Parathyroid adenoma (tissue), 2 donors: ENCODE data around the gene GSTA5.
"Not testable (repeated sequence)": the region's sequence is repeated elsewhere in the genome, so short reads cannot be mapped to it uniquely, and the experiment has no call there.

ENCODE experiments used
- H2AFZ ChIP-seq: fragments of 300-600 bp; sonication (generic); one replicate; pipeline ENCODE4 v1.7.0; 2017; ENCODE audit warnings: antibody characterized with exemption, mild to moderate bottlenecking
- H3K27ac ChIP-seq: fragments of 300-600 bp; sonication (generic); one replicate; pipeline ENCODE4 v1.7.0; 2017
- H3K27me3 ChIP-seq: fragments of 300-600 bp; sonication (generic); one replicate; pipeline ENCODE4 v1.7.0; 2017; ENCODE audit warnings: low read length; ENCODE audit not compliant: control insufficient read depth, insufficient read depth
- H3K36me3 ChIP-seq: fragments of 300-600 bp; sonication (generic); one replicate; pipeline ENCODE4 v1.7.0; 2017; ENCODE audit warnings: low read length; ENCODE audit not compliant: control insufficient read depth, insufficient read depth
- H3K4me1 ChIP-seq: fragments of 300-600 bp; sonication (generic); one replicate; pipeline ENCODE4 v1.7.0; 2017; ENCODE audit warnings: control low read depth
- H3K4me2 ChIP-seq: fragments of 300-600 bp; sonication (generic); one replicate; pipeline ENCODE4 v1.7.0; 2017; ENCODE audit warnings: low read length
- H3K4me3 ChIP-seq: fragments of 300-600 bp; sonication (generic); one replicate; pipeline ENCODE4 v1.7.0; 2017; ENCODE audit warnings: low read depth, low read length
- H3K79me2 ChIP-seq: fragments of 300-600 bp; sonication (generic); one replicate; pipeline ENCODE4 v1.7.0; 2017; ENCODE audit warnings: control low read depth
- H3K9ac ChIP-seq: fragments of 300-600 bp; sonication (generic); one replicate; pipeline ENCODE4 v1.7.0; 2017; ENCODE audit warnings: mild to moderate bottlenecking
- H3K9me3 ChIP-seq: fragments of 300-600 bp; sonication (generic); one replicate; pipeline ENCODE4 v1.7.0; 2017; ENCODE audit warnings: low read length; ENCODE audit not compliant: control insufficient read depth
- TF ChIP-seq, protein P1 (sequence below): fragments of 300-600 bp; sonication (generic); IDR thresholded peaks from one replicate; pipeline ENCODE4 v1.7.0; 2017; ENCODE audit warnings: antibody characterized with exemption, mild to moderate bottlenecking
- donor health status: primary hyperparathyroidism.

Gene GSTA5

DNA sequence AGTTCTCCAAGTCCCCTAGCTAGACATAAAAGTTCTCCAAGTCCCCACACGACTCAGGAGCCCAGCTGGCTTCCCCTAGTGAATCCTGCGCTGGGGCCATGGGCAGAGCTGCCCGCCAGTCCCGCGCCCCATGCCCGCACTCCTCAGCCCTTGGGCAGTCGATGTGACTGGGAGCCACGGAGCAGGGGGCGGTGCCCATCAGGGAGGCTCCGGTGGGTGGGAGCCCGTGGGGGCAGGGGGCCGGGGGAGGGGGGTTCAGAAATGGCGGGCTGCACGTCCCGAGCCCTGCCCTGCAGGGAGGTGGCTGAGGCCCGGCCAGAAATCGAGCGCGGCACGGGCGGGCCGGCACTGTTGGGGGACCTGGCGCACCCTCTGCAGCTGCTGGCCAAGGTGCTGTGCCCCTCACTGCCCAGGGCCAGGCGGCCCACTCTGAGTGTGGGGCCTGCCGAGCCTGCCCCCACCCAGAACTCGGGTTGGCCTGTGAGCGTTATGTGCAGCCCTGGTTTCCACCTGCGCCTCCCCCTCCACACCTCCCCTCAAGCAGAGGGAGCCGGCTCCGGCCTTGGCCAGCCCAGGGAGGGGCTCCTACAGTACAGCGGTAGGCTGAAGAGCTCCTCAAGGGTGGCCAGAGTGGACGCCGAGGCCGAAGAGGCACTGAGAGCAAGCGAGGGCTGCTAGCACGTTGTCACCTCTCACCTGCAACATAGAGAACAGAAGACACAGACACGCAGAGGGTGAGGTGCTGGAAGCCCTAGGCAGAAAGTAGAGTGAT lies 11.4 kb downstream of the GSTA5 start:
- Histone ChIP-seq H3K27ac (no peak overlapping the region), H3K4me3 (no peak overlapping the region), H2AFZ (no peak overlapping the region), H3K27me3 (no peaks in the 10 kb centered on the region), H3K4me1 (no peaks in the 10 kb centered on the region), H3K9ac (no peak overlapping the region), H3K79me2 (no peaks in the 10 kb centered on the region), H3K4me2 (no peak overlapping the region), H3K36me3 (no peaks in the 10 kb centered on the region), H3K9me3 (no peaks in the 10 kb centered on the region)
- TF ChIP-seq, protein P1, sequence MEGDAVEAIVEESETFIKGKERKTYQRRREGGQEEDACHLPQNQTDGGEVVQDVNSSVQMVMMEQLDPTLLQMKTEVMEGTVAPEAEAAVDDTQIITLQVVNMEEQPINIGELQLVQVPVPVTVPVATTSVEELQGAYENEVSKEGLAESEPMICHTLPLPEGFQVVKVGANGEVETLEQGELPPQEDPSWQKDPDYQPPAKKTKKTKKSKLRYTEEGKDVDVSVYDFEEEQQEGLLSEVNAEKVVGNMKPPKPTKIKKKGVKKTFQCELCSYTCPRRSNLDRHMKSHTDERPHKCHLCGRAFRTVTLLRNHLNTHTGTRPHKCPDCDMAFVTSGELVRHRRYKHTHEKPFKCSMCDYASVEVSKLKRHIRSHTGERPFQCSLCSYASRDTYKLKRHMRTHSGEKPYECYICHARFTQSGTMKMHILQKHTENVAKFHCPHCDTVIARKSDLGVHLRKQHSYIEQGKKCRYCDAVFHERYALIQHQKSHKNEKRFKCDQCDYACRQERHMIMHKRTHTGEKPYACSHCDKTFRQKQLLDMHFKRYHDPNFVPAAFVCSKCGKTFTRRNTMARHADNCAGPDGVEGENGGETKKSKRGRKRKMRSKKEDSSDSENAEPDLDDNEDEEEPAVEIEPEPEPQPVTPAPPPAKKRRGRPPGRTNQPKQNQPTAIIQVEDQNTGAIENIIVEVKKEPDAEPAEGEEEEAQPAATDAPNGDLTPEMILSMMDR: no peak

DNA sequence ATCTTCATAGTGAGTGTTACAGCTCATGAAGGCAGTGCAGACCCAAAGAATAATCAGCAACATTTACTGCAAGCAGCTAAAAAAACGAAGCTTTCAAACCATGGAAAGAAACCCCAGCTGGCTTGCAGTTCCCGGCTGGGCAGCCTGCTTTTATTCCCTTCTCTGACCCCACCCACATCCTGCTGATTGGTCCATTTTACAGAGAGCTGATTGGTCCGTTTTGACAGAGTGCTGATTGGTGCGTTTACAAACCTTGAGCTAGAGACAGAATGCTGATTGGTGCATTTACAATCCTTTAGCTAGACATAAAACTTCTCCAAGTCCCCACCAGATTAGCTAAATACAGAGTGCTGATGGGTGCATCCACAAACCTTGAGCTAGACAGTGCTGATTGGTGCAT lies 12.0 kb downstream of the GSTA5 start:
- H3K27ac ChIP-seq, H3K79me2 ChIP-seq, H3K27me3 ChIP-seq, H3K4me2 ChIP-seq, H2AFZ ChIP-seq, H3K9me3 ChIP-seq, H3K36me3 ChIP-seq, H3K4me3 ChIP-seq, H3K4me1 ChIP-seq, H3K9ac ChIP-seq: not testable (repeated sequence)

DNA sequence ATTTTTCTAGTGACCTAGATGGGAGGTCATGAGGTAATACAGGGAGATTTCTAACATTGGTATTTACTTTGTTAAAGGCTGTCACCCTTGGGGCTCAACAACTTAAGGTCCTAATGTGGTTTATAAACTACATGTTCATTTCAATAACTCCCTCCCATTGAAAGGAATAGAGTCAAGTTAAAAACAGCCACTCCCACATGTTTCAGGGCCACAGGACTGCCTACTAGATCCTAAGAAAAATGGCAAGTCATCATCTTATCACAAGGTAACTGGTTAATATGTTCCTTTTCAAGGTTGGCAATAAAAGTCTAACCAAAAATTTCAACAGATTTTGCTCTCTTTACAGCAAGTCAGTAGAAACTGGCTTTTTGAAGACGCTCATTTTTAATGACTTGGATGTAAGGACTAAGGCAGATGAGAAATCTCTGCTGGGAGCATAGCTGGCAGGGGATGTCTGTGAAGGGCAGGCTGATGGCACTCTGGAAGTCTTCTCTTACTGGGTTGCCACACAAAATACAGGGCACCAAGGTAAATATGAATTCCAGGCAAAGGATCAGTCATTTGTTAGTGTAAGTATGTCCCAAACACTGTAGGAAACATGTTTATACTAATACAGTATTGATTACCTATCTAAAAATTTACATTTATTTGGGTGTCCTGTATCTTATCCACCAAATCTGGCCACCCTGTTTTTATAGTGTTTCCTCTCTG lies 13.4 kb downstream of the GSTA5 start:
- not testable (repeated sequence) for H3K4me2 ChIP-seq, H3K36me3 ChIP-seq, H3K9ac ChIP-seq, H3K4me3 ChIP-seq, H3K4me1 ChIP-seq, H3K27me3 ChIP-seq, H3K79me2 ChIP-seq, H3K27ac ChIP-seq, H3K9me3 ChIP-seq, H2AFZ ChIP-seq

DNA sequence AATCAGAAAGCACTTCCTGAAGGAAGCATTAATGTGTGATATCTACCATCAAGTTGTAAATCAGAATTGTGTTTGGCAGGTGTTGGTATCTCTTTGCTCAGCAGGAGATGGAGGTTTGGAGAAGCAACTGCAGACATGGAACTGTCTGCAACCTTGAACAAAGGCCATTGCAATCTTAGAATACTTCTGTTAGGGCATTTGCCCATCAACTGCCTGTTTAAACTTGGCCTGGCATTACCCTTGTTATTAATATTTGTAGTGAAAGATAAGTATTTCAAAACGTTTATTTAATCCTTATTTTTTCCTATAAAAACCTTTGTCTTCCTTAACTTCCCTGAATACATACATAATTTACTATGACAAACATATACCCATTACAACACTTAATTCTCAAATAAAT lies 14.1 kb downstream of the GSTA5 start:
- Histone ChIP-seq H3K9me3 (no peaks in the 10 kb centered on the region), H3K27me3 (no peaks in the 10 kb centered on the region), H3K9ac (no peak overlapping the region), H3K27ac (no peak overlapping the region), H2AFZ (no peak overlapping the region), H3K79me2 (no peaks in the 10 kb centered on the region), H3K4me2 (no peak overlapping the region), H3K4me1 (no peaks in the 10 kb centered on the region), H3K4me3 (no peak overlapping the region), H3K36me3 (no peaks in the 10 kb centered on the region)
- TF ChIP-seq, protein P1: no peak

DNA sequence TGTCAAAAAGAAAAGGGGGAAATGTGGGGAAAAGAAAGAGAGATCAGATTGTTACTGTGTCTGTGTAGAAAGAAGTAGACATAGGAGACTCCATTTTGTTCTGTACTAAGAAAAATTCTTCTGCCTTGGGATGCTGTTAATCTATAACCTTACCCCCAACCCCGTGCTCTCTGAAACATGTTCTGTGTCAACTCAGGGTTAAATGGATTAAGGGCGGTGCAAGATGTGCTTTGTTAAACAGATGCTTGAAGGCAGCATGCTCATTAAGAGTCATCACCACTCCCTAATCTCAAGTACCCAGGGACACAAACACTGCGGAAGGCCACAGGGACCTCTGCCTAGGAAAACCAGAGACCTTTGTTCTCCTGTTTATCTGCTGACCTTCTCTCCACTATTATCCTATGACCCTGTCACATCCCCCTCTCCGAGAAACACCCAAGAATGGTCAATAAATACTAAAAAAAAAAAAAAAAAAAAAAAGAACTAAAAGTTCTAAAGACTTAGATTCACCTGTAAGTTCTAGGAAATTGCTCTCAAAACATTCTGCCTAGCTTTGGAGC lies 14.6 kb downstream of the GSTA5 start:
- not testable (repeated sequence) for H2AFZ ChIP-seq, H3K36me3 ChIP-seq, H3K27me3 ChIP-seq, H3K9ac ChIP-seq, H3K4me3 ChIP-seq, H3K4me1 ChIP-seq, H3K4me2 ChIP-seq, H3K27ac ChIP-seq, H3K9me3 ChIP-seq, H3K79me2 ChIP-seq

DNA sequence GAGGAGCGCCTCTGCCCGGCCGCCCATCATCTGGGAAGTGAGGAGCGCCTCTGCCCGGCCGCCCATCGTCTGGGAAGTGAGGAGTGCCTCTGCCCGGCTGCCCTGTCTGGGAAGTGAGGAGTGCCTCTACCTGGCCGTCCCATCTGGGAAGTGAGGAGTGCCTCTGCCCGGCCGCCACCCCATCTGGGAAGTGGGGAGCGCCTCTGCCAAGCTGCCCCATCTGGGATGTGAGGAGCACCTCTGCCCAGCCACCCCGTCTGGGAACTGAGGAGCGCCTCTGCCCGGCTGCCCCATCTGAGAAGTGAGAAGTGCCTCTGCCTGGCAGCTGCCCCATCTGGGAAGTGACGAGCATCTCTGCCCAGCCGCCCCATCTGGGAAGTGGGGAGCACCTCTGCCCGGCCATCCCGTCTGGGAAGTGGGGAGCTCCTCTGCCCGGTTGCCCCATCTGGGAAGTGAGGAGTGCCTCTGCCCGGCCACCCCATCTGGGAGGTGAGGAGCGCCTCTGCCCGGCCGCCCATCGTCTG lies 15.3 kb downstream of the GSTA5 start:
- H3K4me3 ChIP-seq, H3K27ac ChIP-seq, H3K9me3 ChIP-seq, H3K4me2 ChIP-seq, H3K27me3 ChIP-seq, H3K36me3 ChIP-seq, H3K9ac ChIP-seq, H3K79me2 ChIP-seq, H3K4me1 ChIP-seq, H2AFZ ChIP-seq: not testable (repeated sequence)
